Hematopoietic multipotent progenitor cell treated with erythropoietin and hydrocortisone succinate and interleukin-3 and kit ligand, for 6 days (in vitro differentiated cells): ENCODE data around the gene S100A12.
A peak's percentile ranks its signal among the peaks of the same experiment; 100 is the strongest.
"Not testable (repeated sequence)": the region's sequence is repeated elsewhere in the genome, so short reads cannot be mapped to it uniquely, and the experiment has no call there.

Experiments used
- DNase-seq: peaks from one replicate; pipeline ENCODE4 v3.0.0-alpha.2; 2015

The S100A12 gene

GRCh38 chr1:153375511-153375910, at the start of gene S100A12:
Gene S100A12, minus strand, starts transcription at chr1:153375621. Its CDS starts 1,029 bp downstream, at chr1:153374592.
- peak; percentile 72 for DNase-seq

- DNase-seq: peak; percentile 85
These were observed 47.1 kb upstream of the S100A12 start for GRCh38 chr1:153422450-153423068.

- no peak for DNase-seq
These were observed 44.9 kb upstream of the S100A12 start for GRCh38 chr1:153420306-153420705.

GRCh38 chr1:153419436-153419793, 44.0 kb upstream of the S100A12 start:
- DNase-seq: not testable (repeated sequence)

GRCh38 chr1:153418758-153419435, 43.5 kb upstream of the S100A12 start:
- DNase-seq: not testable (repeated sequence)

- DNase-seq: no peak
These were observed 41.9 kb upstream of the S100A12 start for GRCh38 chr1:153417136-153417888.

- no peak for DNase-seq
These were observed 40.6 kb upstream of the S100A12 start, which contains the start of gene S100A7A for GRCh38 chr1:153415850-153416570. Gene S100A7A, plus strand, starts transcription at chr1:153416520. Its CDS starts 1,563 bp downstream, at chr1:153418083.

GRCh38 chr1:153413961-153414360, 38.5 kb upstream of the S100A12 start:
- DNase-seq: not testable (repeated sequence)

- DNase-seq: not testable (repeated sequence)
These were observed 31.9 kb upstream of the S100A12 start for GRCh38 chr1:153407274-153407673.

- not testable (repeated sequence) for DNase-seq
These were observed 30.6 kb upstream of the S100A12 start for GRCh38 chr1:153405825-153406599.

GRCh38 chr1:153404768-153405167, 29.3 kb upstream of the S100A12 start:
- DNase-seq: peak; percentile 73

GRCh38 chr1:153404086-153404635, 28.7 kb upstream of the S100A12 start:
- DNase-seq: no peak

- DNase-seq: no peak
These were observed 28.1 kb upstream of the S100A12 start for GRCh38 chr1:153403421-153404085.

- DNase-seq: no peak
These were observed 26.8 kb upstream of the S100A12 start for GRCh38 chr1:153402226-153402625.

- DNase-seq: no peak
These were observed 26.0 kb upstream of the S100A12 start for GRCh38 chr1:153401461-153401860.

- peak; percentile 13 for DNase-seq
These were observed 24.8 kb upstream of the S100A12 start for GRCh38 chr1:153400244-153400643.

GRCh38 chr1:153399401-153400055, 24.1 kb upstream of the S100A12 start:
- DNase-seq: no peak

- DNase-seq: no peak
These were observed 22.7 kb upstream of the S100A12 start for GRCh38 chr1:153397924-153398651.

- no peak for DNase-seq
These were observed 21.9 kb upstream of the S100A12 start for GRCh38 chr1:153397051-153397923.
